ENCODE measurements around the gene TPP2.

Gene TPP2

DNA sequence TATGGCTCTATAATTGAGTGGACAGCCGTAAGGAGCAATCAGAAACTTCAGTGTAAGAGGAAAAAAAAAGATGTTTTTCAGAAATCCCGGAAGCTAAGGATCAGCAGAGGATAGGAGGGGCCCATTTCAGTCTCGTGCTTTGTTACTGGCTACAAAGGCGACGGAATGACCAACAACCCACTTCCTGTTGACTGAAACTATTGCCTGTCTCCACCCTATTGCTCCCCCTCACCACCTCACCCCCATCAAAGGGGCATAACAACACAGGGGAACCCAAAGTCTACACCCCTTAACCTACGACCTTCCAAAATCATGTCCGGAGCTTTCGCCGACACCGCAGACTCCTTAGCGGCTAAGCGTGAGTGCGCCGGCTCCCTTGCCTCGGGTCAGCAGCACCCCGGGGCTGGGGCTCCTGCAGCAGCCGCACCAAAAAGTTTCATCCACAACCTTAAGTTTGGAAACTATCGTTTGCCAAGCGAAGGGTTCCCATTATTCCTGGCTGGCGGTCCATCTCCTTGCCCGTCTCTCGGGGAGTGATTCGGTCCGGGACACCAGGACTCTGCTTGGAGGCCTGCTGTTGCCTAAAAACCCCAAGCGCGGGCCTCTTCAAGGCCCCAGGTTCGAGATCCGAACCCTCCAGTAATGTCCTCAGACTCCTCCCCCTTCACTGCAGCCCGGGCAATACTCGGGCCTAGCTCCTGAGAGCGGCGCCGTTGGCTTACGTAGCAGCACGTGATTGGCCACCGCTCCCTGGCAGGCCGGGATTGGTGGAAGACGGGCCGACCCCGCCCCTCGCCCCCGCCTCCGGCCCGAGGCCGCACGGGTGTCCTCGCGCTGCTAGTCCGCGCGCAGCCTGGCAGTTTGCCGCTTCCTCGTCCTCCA lies at the start of gene TPP2:
Gene TPP2, plus strand, starts transcription at position 840 of the 882 bp plus-strand sequence. CDS start 53 bp downstream, outside the sequence.
- DNase-seq (ENCODE audit: low read depth): peak; percentile 91

DNA sequence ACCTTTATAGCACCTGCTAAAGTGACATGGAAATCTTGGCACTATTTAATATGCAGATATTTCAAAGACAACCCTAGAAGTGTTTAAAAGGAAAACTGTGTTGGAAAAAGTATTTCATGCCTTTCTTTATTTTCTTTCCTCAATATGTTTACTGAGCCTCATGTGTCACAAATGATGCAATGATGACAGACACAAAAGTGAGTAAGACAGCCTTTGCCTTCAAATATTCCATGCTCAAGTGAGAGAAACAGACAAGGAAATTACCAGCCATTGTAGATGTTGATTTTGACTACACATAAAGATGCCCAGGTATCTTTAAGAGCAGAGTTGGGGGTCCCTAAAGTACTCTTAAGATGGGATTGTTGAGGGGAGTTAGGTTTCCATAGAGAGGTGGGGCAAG lies 48.0 kb upstream of the TPP2 start:
- DNase-seq (ENCODE audit: low read depth): no peak

DNA sequence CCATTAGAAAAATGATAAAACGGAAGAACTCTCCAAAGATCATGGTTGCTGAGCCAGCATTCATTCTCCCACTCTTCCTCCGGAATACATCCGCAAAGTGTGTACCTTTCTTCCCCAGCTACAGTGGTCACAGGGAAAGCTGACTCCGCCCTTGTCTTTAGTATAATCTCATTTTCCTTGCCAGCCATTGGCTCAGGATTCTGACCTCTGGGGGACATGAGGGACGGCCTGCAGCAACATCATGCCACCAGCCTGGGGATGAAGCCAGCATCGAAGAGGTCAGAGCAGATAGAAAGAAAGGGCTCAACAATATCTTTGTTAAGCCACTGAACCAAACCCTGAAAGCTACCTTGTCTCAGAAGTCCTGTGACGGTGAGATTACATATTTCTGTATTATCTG lies 46.3 kb upstream of the TPP2 start:
- DNase-seq (ENCODE audit: low read depth): no peak

DNA sequence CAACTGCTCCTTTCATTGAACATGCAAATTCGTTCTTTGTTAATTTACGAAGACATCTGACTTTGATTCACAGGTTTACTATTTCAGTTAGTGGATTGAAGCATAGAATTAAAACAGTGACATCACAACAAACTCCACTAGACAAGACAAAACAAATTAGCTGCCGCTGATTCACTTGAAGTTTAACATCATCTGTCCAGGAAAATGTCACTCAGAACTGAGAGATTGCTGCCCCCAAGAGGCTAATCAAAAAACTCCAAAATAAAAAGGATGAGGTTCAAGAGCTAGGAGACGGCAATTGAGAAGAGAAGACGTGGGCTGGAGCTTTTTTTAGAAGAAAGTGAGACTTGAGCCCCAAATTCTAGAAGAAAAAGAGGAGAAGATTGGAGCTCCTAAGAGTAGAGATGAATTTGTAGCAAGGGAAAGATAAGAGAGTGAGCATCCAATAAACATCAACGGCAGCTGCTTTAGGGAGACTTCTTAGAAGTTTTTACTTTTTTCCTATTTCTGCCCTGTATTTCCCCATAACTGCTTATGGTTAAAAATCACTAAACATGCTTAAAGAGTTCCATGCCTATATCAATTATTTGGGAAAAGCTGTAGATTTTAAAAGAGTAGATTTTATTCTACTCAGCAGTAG lies 40.8 kb upstream of the TPP2 start:
- peak; percentile 11 for DNase-seq (ENCODE audit: low read depth)

DNA sequence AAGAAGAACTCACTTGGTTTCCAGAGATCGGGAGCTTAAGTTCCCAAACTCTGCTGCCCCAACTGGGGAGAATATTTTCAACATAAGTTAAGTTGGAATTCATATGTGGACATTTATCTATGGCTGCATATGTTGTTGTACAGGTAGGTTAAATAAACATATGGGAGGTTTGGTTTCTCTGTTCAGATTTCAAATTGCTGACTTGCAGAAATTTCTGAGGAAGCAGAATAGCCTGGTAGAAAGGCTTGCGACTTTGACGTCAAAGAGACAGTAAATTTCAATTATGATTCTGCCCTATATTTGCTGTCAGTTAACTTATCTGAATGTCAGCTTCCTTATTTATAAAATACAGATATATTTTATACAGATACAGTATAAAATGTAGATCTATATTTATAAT lies 40.0 kb upstream of the TPP2 start:
- no peak for DNase-seq (ENCODE audit: low read depth)

DNA sequence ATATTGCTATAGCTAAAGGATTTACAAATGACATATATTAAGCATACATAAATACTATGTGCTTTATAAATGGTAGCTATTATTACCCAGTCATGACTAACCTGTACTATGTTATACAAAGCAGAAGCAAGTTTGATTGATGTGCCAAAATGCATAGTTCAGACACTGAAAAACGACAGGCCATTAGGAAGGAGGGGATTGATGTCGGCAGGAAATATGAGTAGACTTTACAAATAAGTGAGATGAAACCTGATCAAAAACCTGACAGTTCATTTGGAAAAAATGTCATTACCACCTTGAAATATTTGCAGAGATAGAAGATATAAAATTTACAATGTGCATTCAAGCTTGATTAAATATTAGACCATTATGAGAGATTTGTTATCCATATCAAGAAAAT lies 38.8 kb upstream of the TPP2 start:
- DNase-seq (ENCODE audit: low read depth): no peak

DNA sequence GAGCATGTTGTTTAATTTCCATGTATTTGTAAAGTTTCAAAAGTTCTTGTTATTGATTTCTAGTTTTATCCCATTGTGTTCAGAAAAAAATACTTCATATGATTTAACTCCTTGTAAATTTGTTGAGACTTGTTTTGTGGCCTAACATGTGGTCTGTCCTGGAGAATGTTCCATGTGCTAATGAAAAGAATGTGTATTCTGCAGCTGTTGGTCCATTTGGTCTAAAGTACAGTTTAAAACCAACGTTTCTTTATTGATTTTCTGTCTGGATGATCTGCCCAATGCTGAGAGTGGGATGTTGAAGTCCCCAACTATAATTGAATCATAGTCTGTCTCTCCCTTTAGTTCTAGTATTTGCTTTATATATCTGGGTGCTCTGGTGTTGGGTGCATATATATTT lies 34.9 kb upstream of the TPP2 start:
- DNase-seq (ENCODE audit: low read depth): no peak

DNA sequence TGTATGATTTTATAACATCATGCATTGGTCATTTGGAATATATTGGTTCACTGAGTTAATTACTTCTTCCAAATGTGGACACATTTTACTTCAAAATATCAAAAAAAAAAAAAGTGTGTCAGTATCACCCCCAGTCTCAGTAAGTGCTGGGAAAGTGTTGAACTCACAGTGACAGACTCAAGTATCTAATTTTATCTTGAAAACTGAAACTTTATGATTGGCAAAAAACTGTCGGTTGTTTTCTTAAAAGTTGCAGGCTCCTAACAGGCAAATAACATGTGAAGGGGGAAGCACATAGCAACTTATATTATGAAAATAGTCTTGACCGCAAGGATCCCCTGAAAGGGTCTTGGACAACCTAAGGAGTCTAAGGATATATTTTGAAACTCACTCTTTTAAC lies 33.5 kb upstream of the TPP2 start:
- no peak for DNase-seq (ENCODE audit: low read depth)

DNA sequence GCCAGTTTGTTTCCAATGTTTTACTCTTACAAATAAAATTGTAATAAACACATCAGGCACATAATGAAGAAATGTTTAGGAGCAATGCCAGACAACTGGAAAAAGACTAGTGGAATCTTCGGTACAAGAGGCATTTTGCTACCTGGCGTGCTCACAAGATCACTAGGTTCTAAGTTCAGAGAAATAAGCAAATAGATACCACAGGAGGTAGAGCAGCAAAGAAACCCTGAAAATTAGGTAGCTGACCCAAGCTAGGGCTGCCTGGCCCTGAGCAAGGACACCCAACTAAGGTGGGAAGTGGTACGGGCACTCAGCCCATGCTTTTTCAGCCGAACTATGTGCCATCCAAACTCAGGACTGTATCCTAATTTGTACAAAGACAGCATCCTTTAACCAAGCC lies 32.2 kb upstream of the TPP2 start:
- no peak for DNase-seq (ENCODE audit: low read depth)

DNA sequence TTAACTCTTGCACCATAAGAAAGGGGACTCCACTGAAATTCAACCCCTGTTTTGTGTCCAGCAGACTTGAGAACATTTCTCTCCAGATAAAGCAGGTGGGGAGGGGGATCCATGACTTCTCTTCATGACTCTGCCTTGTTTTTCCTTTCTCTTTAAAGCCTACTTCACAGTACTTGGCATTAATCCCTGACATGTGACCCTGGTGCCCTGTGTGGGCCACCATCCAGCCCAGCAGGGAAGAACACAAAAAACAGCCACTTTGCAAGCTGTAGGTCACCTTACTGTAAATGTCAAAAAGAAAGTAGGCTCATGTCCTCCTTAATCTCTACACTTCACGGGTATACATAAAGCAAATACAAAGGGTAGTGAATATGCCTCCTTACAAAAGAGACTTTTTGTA lies 30.3 kb upstream of the TPP2 start:
- DNase-seq (ENCODE audit: low read depth): no peak

DNA sequence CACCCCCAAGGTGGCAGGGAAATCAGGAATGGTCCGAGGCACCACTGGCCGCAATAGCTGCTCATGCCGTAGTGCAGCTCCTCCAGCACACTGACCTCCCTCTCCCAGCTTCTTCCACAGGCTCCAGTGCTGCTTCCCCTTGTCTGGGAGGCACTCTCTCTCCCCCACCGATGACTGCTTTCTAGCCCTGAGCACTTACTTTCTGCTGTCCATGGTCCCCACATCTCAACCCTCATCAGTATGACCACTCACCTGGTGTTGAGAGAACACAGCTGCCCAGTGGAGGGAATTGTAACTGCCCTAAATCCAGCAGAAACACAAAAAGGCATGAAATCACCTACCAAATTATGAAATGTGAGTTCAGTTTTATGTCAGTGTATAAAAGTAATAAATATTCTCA lies 28.9 kb upstream of the TPP2 start:
- DNase-seq (ENCODE audit: low read depth): no peak

DNA sequence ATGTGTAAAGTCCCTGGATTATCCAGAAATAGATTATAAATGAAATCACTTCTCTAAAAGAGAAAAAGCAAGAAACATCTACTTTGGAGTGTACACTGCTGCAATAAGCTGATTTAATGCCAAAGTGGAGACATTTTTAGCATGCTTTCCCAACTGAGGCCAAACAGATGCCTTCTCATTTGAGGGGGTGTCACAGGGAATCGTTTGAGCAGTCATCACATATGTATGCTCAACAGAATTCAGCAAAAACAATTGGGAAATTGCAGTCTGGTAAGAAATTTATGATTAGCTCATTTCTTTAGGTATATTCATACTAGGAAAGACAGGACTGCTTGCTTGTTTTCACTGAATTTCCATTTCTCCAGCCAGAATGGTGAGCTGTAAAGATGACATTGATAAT lies 27.3 kb upstream of the TPP2 start:
- peak; percentile 38 for DNase-seq (ENCODE audit: low read depth)

DNA sequence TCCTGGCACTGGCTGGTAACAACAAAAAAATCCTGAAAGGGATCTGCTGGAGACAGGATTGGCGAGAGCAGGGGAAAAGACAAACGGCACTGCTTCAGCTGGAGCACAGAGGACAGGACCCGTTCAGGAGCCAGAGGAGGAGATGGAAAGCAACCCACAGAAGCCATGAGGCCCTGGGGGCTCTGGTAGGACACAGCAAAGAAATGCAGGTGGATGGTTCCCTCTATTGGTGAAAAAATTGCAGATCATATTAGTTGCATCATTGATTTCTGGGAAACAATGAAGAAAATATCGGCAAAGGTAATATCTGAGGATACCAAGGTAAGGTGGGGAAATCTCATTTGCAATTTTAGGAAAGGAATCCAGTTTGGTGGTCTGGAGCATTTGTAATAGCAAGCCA lies 25.7 kb upstream of the TPP2 start:
- no peak for DNase-seq (ENCODE audit: low read depth)

DNA sequence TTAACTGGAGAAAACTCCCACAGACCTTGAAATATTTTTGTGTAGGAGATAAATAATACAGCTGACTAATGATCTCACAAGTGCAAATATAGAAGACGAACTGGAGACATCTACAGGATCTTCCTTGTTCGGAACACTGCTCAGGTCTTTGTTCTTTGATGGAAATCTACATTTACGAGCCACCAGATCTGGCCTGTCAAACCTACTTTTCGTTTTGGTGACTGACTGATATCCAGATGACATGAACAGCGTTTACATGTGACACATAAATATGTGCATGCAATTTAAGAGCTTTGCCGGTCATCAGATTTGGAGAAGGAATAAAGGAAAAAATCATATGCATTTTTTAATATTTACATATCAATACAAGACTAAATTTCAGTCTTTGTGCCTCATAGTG lies 24.5 kb upstream of the TPP2 start:
- DNase-seq (ENCODE audit: low read depth): no peak

DNA sequence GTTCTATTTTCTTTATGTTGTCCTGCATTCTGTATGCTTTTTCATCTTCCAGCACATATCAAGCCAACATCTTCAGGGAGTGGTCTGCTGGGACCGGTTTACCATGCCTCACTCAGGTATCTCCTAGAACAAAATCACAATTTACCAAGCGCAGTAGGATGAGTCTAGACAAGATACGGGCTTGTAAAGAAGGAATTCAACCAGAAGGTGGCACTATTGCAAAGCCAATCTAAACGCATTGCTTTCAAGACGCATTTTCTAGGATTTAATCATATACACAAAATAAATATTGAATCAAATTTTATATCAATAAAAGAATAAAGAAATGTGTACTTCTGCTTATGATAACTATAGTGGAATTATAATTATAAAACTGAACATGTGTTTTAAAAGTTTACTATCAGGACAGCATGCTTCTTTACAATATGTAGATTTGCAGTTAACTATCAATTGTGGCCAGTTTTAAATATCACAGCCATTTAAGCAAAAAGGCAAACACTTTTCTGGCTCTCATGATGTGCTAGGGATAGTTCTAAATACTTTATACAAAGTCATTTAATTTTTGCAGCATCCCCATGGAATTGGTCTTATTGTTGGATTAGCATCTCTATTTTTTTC lies 16.1 kb upstream of the TPP2 start:
- DNase-seq (ENCODE audit: low read depth): peak; percentile 53

DNA sequence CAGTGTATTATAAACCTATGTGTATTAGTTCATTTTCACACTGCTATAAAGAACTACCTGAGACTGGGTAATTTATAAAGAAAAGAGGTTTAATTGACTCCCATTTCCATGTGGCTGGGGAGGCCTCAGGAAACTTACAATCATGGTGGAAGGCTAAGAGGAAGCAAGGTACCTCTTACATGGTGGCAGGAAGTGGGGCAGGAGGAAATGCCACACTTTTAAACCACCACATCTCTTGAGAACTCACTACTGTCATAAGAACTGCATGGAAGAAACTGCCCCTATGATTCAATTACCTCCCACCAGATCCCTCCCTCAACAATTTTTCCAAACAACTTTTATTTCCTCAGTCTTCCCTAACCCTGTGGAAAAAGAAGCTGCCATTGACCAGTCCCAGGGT lies 14.5 kb upstream of the TPP2 start:
- DNase-seq (ENCODE audit: low read depth): no peak

DNA sequence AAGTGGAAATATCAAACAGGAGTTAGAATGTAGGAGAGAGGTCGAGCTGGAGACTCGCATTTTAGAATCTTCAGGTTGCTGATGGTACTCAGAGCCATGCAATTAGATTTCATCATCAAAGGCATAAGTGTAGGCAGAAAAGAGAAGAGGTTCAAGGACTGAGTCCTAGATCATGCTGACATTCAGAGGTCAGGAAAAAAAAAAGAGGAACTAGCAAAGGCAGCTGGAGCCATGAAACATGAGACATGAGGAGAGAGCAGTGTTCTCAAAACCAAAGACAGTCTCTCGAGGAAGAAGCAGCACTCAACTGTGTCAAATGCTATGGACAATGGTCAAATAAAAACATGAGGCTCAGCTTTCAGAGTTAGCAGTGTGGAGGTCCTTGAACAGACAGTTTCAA lies 12.4 kb upstream of the TPP2 start:
- no peak for DNase-seq (ENCODE audit: low read depth)

DNA sequence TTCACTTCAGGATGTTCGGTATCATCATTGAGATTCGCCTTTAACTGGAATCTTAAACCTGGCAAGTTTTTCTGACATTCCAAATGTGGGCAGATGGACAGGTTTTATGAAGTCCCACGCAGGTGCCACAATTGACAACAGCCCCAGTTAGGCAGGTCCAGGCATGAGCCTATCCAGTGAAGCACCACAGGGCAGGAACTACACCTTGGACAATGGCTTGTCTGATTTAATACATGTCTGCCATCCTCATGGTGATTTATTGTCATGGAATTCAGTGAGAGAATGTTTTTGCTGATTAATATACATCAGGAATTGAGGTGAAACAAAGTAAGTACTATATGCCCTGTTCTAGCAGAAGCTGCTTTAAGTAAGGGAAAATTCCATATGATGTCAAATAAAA lies 10.2 kb upstream of the TPP2 start:
- no peak for DNase-seq (ENCODE audit: low read depth)

DNA sequence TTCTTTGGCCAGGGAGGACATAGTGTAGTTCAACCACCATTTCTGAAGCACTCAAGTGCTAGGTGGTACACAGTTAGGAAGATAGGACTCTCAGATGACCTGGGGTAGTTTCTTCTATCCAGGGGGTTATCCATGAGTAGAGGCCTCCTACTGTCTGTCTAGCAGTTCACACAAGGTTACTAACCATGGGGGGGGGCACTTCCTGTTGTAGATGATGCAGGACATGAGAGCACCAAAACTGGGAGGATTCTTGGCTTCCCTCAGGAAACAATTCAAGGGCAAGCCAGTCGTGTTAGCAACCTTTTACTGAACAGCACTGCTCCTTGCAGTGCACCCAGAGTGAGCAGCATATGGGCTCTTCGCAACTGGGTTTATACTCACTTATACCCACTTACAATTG lies 8.9 kb upstream of the TPP2 start:
- DNase-seq (ENCODE audit: low read depth): no peak

DNA sequence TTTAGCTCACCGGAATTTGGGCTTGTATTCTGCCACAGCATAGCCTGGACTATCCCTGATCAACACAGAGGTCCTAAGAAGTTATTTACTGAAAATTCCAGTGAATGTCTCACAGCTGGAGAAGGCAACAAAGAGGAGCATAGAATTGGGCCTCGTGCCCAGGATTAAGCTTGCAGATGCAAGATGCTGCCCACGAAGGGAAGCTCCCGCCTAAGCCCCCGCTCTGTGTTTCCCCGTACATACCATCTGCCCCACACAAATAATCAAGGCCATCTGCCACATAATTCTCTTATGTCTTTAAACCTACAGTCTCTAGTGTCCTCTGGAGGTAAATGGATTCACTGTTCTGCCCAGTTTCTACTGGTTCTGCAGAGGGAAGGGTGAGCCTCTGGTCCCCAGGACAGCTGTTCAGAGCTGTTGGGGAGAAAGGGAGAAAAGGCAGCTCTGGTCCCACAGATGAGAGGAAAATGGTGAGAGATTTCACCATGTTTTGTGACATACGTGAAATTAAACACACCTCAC lies 7.4 kb upstream of the TPP2 start:
- no peak for DNase-seq (ENCODE audit: low read depth)

DNA sequence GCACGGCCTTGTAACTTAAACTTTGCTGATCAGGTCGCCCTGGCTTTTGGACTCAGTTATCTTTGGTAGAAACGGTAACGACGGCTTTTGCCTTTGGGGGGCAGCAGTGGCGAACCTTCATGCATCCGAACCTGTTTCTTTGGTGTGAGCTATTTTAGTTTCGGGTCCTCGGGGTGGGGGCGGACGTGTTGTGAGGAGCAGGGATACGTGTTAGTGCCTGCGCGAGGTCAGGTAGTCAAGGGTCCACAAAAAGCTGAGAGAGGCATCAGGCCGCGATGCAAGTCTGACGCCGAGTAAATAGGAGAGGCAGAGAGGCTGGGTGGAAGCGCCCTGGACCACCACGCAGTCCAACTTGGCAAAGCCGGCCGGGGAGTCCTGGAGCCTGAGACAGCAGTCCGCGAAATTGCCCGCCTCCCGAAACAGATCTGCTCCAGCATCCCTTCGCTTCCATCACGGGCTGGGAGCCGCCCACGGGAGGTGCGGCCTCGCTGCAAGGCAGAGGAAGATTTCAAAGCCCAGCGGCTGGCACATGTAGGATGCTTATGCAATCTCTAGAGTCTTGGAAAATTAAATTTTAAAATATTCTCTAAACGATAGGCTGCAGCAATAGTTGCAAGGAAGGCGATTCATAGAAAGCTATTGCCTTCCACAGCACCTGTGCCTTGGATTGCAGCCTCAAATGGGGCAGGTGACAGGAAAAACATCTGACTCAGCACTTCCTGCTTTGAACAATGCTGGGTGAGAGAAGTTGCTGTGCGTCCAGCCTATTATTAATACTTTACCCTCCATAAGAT lies 4.6 kb upstream of the TPP2 start:
- no peak for DNase-seq (ENCODE audit: low read depth)

DNA sequence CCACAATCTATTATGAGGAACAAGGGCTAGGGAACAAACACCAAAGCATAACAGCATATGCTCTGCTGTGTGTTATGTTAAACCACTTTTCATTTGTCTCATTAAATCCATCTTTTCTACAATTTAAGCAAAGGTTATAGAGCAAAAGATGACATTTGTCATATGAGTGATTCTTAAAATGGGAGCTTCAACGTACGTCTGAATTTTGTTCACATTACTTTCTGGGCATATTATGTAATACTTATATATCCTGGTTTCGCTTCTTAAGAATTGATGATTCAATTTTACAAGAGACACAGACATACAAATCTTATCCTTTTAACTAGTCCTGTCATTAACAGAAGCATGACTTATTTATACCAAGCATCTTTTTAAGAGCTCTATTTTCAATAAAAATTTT lies 3.3 kb upstream of the TPP2 start:
- no peak for DNase-seq (ENCODE audit: low read depth)
